ENCODE results near the gene TFCP2L1.

Gene TFCP2L1

DNA sequence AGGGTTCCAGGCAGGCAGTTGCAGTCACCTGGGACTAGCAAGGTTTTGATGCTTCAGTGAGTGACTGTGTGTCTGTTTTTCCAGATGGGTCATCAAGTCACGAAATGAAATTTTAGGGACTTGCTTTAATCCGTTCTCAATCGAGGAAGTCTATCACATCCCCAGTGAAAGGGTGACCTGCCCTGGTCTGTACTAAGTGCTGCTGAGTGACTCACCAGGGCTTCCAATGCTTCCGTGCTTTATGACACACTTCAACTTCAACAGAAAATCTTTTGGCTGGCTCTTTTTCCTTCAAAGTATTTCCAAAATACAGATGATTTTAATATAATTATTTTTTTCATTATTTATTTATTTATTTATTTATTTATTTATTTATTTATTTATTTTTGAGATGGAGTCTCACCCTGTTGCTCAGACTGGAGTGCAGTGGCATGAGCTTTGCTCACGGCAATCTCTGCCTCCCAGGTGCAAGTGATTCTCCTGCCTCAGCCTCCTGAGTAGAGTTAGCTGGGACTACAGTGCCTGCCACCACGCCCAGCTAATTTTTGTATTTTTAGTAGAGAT, 18.4 kb downstream of the TFCP2L1 start:
- DNase-seq (ENCODE audit: low read depth): no peak

DNA sequence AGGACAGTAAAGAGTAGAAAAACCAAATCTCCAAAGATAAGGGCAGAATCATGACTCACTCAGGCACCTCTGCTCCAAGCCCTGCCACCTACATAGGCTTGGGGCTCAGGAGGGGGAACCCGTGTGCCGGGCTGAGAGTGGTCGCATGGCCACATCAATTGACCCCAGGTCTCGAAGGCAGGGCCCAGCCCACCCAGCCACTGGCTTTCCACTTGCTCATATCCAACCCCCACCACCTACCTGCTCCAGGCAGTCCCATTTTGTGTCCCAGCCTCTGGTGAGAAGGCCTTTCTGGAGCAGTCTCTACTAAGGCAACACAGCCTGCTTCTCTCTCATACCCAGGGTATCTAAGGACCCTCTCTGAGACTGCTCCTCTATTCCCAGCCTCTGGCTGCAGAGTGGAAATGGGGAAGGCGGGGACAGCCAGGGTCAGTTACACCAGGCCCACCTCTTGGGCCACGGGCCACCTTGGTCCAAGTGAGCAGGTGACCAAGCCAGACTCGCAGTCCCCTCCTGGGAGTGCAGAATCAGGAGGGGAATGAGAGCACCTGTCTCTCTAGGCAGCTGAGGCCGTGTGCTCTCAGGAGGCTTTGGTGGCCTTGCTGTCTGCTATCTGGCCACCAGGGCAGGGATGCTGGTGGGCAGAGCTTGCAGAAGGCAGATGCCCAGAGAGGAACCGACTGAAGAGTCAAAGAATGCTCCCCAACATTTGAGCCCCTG, 20.8 kb downstream of the TFCP2L1 start:
- no peak for DNase-seq (ENCODE audit: low read depth)

- no peak for DNase-seq (ENCODE audit: low read depth)
Observed at GRCh38 chr2:121260370-121261154, 24.4 kb downstream of the TFCP2L1 start.

GRCh38 chr2:121258051-121258450, 27.0 kb downstream of the TFCP2L1 start:
- DNase-seq (ENCODE audit: low read depth): no peak

DNA sequence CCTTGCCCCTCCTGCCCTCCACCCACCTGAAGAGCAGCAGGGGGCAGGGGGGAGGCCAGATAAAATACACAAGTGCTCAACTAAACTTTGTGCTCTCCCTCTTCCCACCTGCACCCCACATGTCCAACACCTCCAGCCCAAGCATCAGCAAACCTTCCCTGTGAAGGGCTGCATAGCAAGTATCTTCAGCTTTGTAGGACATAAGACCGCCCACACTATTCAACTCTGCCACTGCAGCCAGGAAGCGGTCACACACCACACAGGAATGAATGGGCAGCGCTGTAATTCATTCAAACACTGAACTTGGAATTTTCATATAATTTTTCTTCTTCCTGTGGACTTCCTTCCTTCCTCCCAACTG, 27.5 kb downstream of the TFCP2L1 start:
- DNase-seq (ENCODE audit: low read depth): no peak

DNA sequence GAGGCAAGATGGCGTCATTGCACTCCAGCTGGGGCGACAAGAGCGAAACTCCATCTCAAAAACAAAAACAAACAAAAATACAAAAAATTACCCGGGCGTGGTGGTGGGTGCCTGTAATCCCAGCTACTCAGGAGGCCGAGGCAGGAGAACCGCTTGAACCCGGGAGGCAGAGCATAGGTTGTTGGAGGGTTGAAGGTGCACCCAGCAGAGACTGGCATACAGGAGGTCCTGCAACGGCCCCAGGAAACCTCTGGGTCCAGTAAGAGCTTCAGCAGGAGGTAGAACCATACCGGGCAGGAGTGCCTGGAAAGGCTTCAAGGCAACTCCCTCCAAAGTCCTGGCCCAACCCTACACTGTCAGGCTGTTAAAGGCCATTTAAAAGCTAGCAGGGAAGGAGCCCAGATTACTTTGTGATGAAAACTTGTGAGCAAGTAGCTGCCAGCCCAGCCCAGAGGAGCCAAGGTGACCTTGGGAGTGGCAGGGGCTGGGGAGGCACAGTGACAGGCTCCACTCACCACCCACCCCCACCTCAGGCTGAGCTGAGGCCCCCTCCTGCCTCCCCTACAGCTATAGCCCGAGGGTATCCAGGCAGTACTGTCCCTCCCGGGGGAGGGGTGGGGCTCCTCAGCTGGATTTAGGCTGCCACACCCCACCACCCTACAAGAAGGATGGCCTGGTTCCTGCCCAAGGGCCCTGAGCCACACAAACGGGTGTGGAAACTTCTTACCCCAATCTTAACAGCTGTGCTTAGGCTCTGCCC, 28.1 kb downstream of the TFCP2L1 start:
- no peak for DNase-seq (ENCODE audit: low read depth)

- no peak for DNase-seq (ENCODE audit: low read depth)
Observed at GRCh38 chr2:121255358-121255757, 29.6 kb downstream of the TFCP2L1 start.

DNA sequence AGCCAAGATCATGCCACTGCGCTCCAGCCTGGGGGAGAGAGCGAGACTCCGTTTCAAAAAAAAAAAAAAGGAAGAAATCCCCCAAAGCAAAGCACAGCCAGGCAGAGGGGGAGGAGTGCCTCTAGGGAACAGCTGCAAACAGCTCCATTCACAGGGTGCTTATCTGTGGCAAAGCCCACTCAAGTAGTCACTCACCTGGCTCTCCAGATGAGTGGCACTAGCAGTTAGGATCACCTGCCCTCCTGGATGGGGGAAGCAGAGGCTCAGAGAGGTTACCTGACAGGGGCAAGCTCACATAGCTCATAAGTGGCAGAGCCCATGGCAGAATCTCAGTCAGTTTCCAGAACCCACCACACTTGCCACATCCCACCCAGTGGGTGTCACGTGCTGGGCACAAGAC, 30.3 kb downstream of the TFCP2L1 start:
- no peak for DNase-seq (ENCODE audit: low read depth)

DNA sequence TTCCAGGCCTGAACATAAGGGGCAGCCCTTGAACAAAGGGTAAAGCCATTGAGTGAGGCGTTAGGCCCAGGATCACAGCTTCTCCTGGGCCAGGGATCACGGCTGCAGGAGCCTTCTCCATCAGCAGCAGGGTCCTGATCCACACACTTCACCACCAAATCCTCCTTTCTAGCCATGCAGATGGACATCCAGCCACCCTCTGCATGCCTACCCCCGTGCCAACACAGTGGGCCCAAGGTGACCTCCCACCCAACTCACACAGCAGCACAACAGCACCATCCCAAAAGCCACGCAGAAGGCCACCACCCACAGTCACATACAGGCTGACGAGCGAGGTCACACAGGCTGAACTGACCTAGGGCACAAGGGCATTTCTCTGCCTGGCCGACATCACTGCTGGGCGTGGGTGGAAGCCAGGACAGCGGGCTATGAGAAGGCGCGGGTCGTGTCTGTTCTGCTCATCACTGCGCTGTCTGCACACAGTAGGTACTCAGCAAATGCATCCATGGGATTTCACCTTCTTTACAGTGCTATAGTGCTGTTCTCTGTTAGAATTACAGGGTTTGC, 31.2 kb downstream of the TFCP2L1 start:
- no peak for DNase-seq (ENCODE audit: low read depth)

DNA sequence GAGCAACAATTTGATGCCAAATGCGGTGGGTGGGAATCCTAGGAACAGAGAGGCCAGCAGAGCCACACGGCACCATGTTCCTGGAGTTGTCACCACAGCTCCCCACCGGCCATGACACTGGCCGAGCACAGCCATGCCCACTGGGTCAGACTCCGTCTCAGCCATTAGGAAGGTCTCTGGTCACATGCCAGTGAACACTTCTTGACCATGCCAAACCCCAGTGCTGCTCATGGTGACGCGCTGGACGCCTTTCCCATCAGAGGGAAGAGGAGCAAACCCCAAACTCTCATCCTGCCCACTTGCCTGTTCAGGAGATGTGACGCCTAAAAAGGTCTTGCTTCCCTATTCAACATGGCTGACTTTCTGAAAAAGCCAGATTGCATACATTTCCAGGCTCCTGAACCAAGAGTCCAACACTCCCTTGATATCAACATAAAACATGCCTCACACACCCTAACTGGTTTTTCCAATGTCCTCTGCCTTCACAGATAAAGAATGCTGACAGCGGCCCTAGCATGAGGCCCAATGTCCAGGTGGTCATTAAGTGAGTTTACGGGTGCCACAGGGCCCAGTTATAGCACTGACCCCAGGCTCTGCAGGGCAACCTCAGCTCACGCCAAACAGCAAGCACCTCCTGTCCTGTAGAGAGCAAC, 31.9 kb downstream of the TFCP2L1 start:
- DNase-seq (ENCODE audit: low read depth): no peak

DNA sequence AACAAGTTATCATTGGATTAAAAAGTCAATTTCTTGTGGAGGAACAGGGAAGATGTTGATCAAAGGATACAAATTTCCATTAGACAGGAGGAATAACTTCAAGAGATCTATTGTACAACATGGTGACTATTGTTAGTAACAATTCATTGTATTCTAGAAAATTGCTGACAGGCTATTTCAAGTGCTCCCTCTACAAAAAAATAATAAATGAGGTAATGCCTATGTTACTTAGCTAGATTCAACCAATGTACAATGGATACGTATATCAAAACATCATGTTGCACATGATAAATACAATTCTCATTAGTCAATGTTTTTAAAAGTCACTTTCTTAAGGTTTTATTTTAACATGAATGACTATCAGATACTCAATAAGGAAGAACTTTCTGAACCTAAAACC, 33.5 kb downstream of the TFCP2L1 start:
- DNase-seq (ENCODE audit: low read depth): no peak

DNA sequence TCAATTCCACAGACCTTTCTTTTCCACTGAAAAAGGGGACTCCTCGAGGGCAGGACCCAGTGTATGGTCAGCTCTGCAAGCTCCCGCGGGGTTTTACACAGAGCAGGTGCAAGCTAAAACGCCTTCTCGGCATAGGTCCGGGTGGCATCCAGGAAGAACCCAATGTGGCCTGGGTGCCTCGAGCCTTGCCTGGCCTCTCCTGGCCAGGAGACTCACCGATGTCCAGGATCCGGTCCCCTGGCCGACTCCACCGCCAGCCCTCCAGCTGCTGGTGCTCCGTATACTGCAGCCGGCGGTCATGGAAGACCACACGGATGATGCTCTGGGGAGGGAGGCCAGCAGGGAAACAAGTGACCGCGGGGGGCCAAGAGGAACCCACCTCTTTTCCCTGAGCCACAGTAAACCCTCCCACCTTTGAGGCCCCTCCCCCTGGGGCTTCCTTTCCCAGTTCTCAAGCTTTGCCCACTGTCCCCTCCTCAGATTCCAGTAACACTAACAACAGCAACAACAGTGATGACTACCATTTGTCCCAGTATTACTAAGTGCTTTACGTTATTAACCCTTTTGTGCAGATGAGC, 36.1 kb downstream of the TFCP2L1 start:
- no peak for DNase-seq (ENCODE audit: low read depth)

- no peak for DNase-seq (ENCODE audit: low read depth)
Observed at GRCh38 chr2:121247971-121248370, 37.0 kb downstream of the TFCP2L1 start.

DNA sequence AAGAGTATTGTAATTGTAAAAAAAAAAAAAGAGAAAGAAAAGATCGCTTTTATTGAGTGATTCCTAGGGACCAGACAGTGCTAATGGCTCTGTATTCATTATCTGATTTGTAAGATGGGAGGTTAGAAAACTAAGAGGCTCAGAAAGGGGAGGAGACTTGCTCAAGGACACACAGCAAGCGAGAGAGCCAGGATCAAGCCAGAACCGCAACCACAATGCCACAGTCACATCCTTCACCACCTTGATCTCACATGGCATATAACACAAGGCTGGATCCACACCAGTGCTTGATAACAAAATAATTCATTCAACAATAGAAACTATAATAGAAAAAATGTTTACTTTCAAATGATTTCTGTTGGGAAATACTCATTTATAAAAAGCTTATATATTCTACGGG, 37.5 kb downstream of the TFCP2L1 start:
- DNase-seq (ENCODE audit: low read depth): no peak

DNA sequence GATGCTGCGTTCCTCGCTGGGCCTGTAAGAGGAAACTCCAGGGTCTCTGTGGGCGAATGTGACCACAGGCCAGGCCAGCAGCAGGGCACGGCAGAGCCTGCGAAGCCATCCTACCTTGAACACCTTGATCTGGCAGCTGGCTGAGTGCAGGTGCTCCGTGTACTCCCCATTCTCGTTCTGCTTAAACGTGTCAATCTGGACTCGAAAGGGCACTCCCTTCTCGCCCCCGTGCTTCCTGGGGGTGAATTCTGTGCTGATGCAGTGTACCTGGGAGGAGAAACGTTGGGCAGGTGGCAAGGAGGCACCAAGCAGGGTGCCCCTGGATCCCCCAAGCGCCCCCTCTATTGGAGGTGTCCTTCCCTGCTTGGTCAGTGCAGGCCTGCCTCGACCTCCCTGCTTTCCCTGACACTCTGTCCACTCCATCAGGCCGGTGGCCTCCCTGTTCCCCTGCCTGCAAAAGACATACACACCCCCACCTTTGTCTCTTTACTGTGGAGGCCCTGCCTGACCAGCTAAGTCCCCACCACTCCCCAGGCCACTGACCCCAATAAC, 38.2 kb downstream of the TFCP2L1 start:
- DNase-seq (ENCODE audit: low read depth): no peak

GRCh38 chr2:121245913-121246312, 39.1 kb downstream of the TFCP2L1 start:
- DNase-seq (ENCODE audit: low read depth): no peak

DNA sequence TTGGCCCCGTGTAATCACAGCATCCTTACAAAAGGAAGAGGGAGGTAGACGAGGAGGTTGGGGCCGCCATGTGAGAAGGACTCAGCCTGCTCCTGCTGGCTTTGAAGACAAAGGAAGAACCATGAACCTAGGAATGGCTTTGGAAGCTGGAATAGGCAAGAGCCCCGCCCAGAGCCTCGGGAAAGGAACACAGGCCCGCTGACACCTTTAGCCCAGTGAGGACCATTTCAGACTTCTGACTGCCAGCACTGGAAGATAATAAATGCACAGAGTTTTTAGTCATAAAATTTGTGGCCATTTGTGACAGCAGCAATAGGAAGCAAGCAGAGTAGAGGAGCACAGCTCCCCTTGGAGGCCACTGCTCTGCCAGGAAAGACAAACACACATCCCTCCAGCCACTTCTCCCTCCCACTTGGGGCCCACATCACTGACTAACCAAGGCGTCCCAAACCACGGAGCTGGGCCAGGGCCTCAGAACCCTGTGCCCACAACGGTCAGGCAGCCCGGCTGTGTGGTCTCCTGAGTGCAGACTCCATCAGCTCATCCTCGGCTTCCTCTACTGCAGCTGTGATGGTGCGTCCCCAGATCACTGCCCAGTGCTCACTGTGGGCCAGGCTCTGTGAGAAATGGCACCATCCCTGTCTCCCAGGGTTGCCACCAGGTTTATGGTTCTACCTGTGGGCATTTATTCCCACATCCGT, 39.7 kb downstream of the TFCP2L1 start:
- DNase-seq (ENCODE audit: low read depth): no peak

DNA sequence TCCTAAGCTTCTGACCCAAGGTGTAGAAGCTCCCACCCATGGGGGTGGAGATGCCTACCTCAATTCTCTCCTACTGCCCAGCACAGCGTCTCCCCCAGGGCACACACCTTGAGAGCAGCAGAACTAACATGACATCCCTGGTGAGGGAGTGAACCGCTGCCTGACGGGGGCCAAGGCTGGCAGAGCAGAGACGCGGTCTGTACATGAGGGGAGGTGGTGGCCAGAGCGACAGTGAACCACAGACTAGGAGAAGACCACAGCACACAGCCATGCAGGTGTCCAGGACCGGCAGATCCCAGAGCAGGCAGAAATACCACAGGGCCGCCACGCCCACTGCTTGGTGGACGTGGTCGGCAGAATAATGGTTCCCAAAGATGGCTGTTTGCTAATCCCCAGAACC, 40.4 kb downstream of the TFCP2L1 start:
- no peak for DNase-seq (ENCODE audit: low read depth)

GRCh38 chr2:121243821-121244460, 41.1 kb downstream of the TFCP2L1 start:
- DNase-seq (ENCODE audit: low read depth): no peak

DNA sequence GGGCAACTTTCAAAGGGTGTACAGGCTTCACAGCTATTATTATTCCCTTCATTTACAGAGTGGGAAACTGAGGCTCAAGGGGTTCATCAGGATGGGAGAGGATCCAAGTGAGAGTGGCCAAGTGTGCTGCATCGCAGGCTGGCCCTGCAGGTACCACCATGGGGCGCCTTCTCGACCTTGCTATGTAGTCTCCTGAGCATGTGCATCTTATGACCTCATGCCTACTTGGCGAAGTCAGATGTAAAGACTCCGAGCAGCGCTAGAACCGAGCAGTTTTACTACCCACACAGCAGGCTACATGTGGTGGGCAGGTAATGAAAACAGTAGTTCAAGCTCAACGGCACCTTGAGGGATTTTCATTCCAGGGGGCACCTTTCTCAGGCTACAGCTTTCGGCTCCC, 42.0 kb downstream of the TFCP2L1 start:
- DNase-seq (ENCODE audit: low read depth): no peak
